Heart left ventricle (tissue), 16 donors: ENCODE measurements around the gene COL1A1. TPM values are rescaled to one million over a fixed set of nuclear protein-coding genes. Genes with fewer than 3 reads are reported as not detected.

Experiments used
- ATAC-seq, 4 donors: fragments of 200-7000 bp; cut with Tn5 transposase; one replicate each; pipeline ENCODE4 v1.9.1; 2020 to 2022; ENCODE audit warnings: moderate library complexity in 4 of 4, mild to moderate bottlenecking in 3 of 4, moderate number of reproducible peaks in 1 of 4
- DNase-seq, 5 donors: peaks; one replicate each; pipeline ENCODE4 v3.0.0-alpha.2; 2020
- H3K27ac ChIP-seq, 12 donors: fragments of 200-600 bp; sonication (generic) in 4 of 12; one replicate each; pipeline versions ENCODE4 v1.5.0 to v1.8.0; 2016 to 2022; ENCODE audit warnings: mild to moderate bottlenecking in 2 of 12
- H3K27me3 ChIP-seq, 9 donors: fragments of 200-600 bp; sonication (generic) in 2 of 9; one replicate each; pipeline versions ENCODE4 v1.5.1 to v1.8.0; 2016 to 2022; ENCODE audit warnings: mild to moderate bottlenecking in 3 of 9
- H3K36me3 ChIP-seq, 9 donors: fragments of 200-600 bp; sonication (generic) in 2 of 9; one replicate each; pipeline versions ENCODE4 v1.5.0 to v1.8.0; 2018 to 2022; ENCODE audit warnings: mild to moderate bottlenecking in 2 of 9
- H3K4me1 ChIP-seq, 12 donors: fragments of 200-600 bp; sonication (generic) in 4 of 12; one replicate each; pipeline versions ENCODE4 v1.5.0 to v1.8.0; 2016 to 2022; ENCODE audit warnings: mild to moderate bottlenecking in 3 of 12
- H3K4me3 ChIP-seq, 12 donors: fragments of 200-600 bp; sonication (generic) in 4 of 12; one replicate each; pipeline versions ENCODE4 v1.5.0 to v1.8.0; 2017 to 2022; ENCODE audit warnings: mild to moderate bottlenecking in 9 of 12, moderate library complexity in 4 of 12
- H3K9me3 ChIP-seq, 12 donors: fragments of 200-600 bp; sonication (generic) in 4 of 12; one replicate each; pipeline versions ENCODE4 v1.5.0 to v1.8.0; 2016 to 2022; ENCODE audit warnings: mild to moderate bottlenecking in 1 of 12
- CTCF ChIP-seq, 12 donors: fragments of 200-600 bp; sonication (generic) in 4 of 12; IDR thresholded peaks; one replicate each; pipeline versions ENCODE4 v1.5.0 to v1.8.0; 2018 to 2022; ENCODE audit warnings: antibody characterized with exemption in 12 of 12, mild to moderate bottlenecking in 5 of 12
- POLR2A ChIP-seq, 2 donors: fragments of 450-650 bp; IDR thresholded peaks; one replicate each; pipeline ENCODE4 v1.6.1; 2017; ENCODE audit warnings: antibody characterized with exemption in 2 of 2, mild to moderate bottlenecking in 2 of 2, moderate library complexity in 2 of 2
- WGBS, 4 donors: extraction: QIAGEN DNeasy Blood & Tissue Kit in 2 of 4; methylation state at CpG; one replicate each; pipeline versions ENCODE4 v1.1.5 to v1.1.7; 2013 to 2018; 5-methylcytosine and 5-hydroxymethylcytosine counted together
- intact Hi-C, 10 donors: fragments of 100-400 bp; cut with DNase I; formaldehyde crosslinking; loops; one replicate each; pipeline versions ENCODE4 v1.11.1 to v1.14.2; 2022
- polyA plus RNA-seq, 2 donors: library from polyadenylated mRNA; stranded (reverse); fragments of 200-250 nt; gene quantifications; one replicate each; pipeline ENCODE4 v1.2.3, GENCODE V29; 2013
- total RNA-seq, 9 donors: library from RNA; depleted of rRNA in 2 of 9; stranded (reverse); fragments of >200 nt in 2 of 9; fragmentation: NEBNext Ultra II Directional in 3 of 9; extraction: Animal tissue kit (Norgen Biotek cat#: 25700) in 3 of 9; gene quantifications; one replicate each; pipeline versions ENCODE4 v1.1.0 to v1.2.4, GENCODE V29; 2016 to 2023
- donor health status: ischemic (EF 13 %, LVEDD 7.1; RV severe dilation, severe dysfunction).
- donor health status: healthy with polysubstance abuse.
- donor health status: DM: no; HTN: yes; CAD: no.
- donor health status: DM: no; HTN: no; CAD: no.
- donor health status: ischemic (EF 25% LVEDD 6.9; RV normal size, moderate dysfunction).
- donor health status: ischemic (EF 25% LVEDD 5.7; RV mildly dilated, moderate dysfunction).
- donor health status: healthy.
- donor health status: DM: yes; HTN: yes; CAD: no.
- donor health status: ischemic (EF 35%, LVEDD 5.7; RV mildly dilated, moderate dysfunction).
- donor health status: nonischemic (EF 11% LVEDD 7.7; RV severe dilation, severe dysfunction).
- donor health status: DM: yes; HTN: yes; CAD: no.
- donor health status: PGD.
- donor health status: ischemic (EF 29% LVEDD 5.4; RV normal size, mild dysfunction).
- donor health status: nonischemic (EF 23%, LVEDD 6.1; RV moderate dilation, normal function).

COL1A1 gene
- total and polyA plus RNA-seq, 11 donors: 10.2 to 897 (median 55.4) TPM

GRCh38 chr17:50134206-50135110 lies 67.0 kb downstream of the COL1A1 start:
- no peak overlapping the region for H3K4me3 ChIP-seq
- peak overlapping the region in 5 of 12 donors; percentile 38 to 97 (median 87) for H3K27ac ChIP-seq
- no peaks in the 10 kb centered on the region for H3K9me3 ChIP-seq
- H3K27me3 ChIP-seq: peaks cover 0 to 8% (median 0%) of the 10 kb centered on the region in 9 donors
- TF ChIP-seq CTCF (IDR thresholded peaks at IDR 0.05) (no peak), POLR2A (IDR thresholded peaks at IDR 0.05) (no peak)
- H3K4me1 ChIP-seq: peaks cover 0 to 46% (median 21%) of the 10 kb centered on the region in 12 donors
- ATAC-seq (no peak), DNase-seq (peak in 1 of 5 donors; percentile 18)
- H3K36me3 ChIP-seq: peaks cover 0 to 56% (median 52%) of the 10 kb centered on the region in 9 donors
- intact Hi-C loops: loop anchor here in 3 of 10 donors (5.0 kb wide), 1 partner anchor 33 kb away; the partner anchor contains the start of gene SGCA (in 3 of the 3)
- 72 to 77% (median 76%) methylated on average over 14 to 16 of the region's 16 CpGs for WGBS, 4 donors

GRCh38 chr17:50133769-50134099 lies 67.7 kb downstream of the COL1A1 start:
- H3K27ac ChIP-seq: peak overlapping the region; percentile 61 to 97 (median 81)
- intact Hi-C loops: loop anchor here in 3 of 10 donors (5.0 kb wide), 1 partner anchor 34 kb away; the partner anchor contains the start of gene SGCA (in 3 of the 3)
- peak in 1 of 5 donors; percentile 36 for DNase-seq
- no peak overlapping the region for H3K4me3 ChIP-seq
- no peak for TF ChIP-seq POLR2A (IDR thresholded peaks at IDR 0.05)
- TF ChIP-seq CTCF (IDR thresholded peaks at IDR 0.05): no peak
- H3K36me3 ChIP-seq: peaks cover 0 to 49% (median 44%) of the 10 kb centered on the region in 9 donors
- ATAC-seq: peak in 1 of 4 donors; percentile 11
- H3K4me1 ChIP-seq: peaks cover 0 to 50% (median 26%) of the 10 kb centered on the region in 12 donors
- no peaks in the 10 kb centered on the region for H3K9me3 ChIP-seq
- peaks cover 0 to 16% (median 0%) of the 10 kb centered on the region in 9 donors for H3K27me3 ChIP-seq
- WGBS, 4 donors: 34 to 57% (median 39%) methylated on average over 16 of the region's 16 CpGs

Other genes with a start within 250 kb of the COL1A1 start
- gene DLX4, start 232.4 kb downstream of the COL1A1 start, total RNA-seq: under 1 TPM in 1 of 9 donors, not detected in 8; 0.19 TPM
- under 1 TPM in 1 of 2 donors, not detected in 1; 0.03 TPM for gene DLX4, start 232.4 kb downstream of the COL1A1 start, polyA plus RNA-seq
- under 1 TPM in 3 of 9 donors, not detected in 6; 0.09 to 0.61 (median 0.12) TPM for gene DLX3, start 206.4 kb downstream of the COL1A1 start, total RNA-seq
- under 1 TPM; 0.08 TPM for gene DLX3, start 206.4 kb downstream of the COL1A1 start, polyA plus RNA-seq
- 10 to 100 TPM; 18.4 to 71.2 (median 23.6) TPM for gene ITGA3, start 145.5 kb downstream of the COL1A1 start, total RNA-seq
- gene ITGA3, start 145.5 kb downstream of the COL1A1 start, polyA plus RNA-seq: 10 to 100 TPM; 16.8 to 72.9 TPM
- gene PDK2, start 106.3 kb downstream of the COL1A1 start, total RNA-seq: 100 to 1,000 TPM; 142 to 490 (median 200) TPM
- gene PDK2, start 106.3 kb downstream of the COL1A1 start, polyA plus RNA-seq: 100 to 1,000 TPM; 125 to 173 TPM
- gene SAMD14, start 71.5 kb downstream of the COL1A1 start, total RNA-seq: 1 to 10 TPM in 7 of 9 donors, under 1 TPM in 2; 0.44 to 3.9 (median 1.2) TPM
- 1 to 10 TPM in 1 of 2 donors, under 1 TPM in 1; 0.72 to 2.8 TPM for gene SAMD14, start 71.5 kb downstream of the COL1A1 start, polyA plus RNA-seq
- gene PPP1R9B, start 51.0 kb downstream of the COL1A1 start, total RNA-seq: 10 to 100 TPM; 17.0 to 55.9 (median 31.3) TPM
- gene PPP1R9B, start 51.0 kb downstream of the COL1A1 start, polyA plus RNA-seq: 10 to 100 TPM; 30.4 to 33.4 TPM
- 100 to 1,000 TPM; 110 to 224 (median 151) TPM for gene SGCA, start 35.6 kb downstream of the COL1A1 start, total RNA-seq
- gene SGCA, start 35.6 kb downstream of the COL1A1 start, polyA plus RNA-seq: 100 to 1,000 TPM in 1 of 2 donors, 10 to 100 TPM in 1; 96.5 to 225 TPM
- not detected for gene TMEM92, start 72.8 kb upstream of the COL1A1 start, total RNA-seq
- gene TMEM92, start 72.8 kb upstream of the COL1A1 start, polyA plus RNA-seq: under 1 TPM in 1 of 2 donors, not detected in 1; 0.11 TPM
- 10 to 100 TPM; 11.3 to 19.2 (median 13.9) TPM for gene XYLT2, start 144.5 kb upstream of the COL1A1 start, total RNA-seq
- gene XYLT2, start 144.5 kb upstream of the COL1A1 start, polyA plus RNA-seq: 1 to 10 TPM; 9.5 to 9.9 TPM
- 10 to 100 TPM; 52.9 to 91.6 (median 65.3) TPM for gene MRPL27, start 171.6 kb upstream of the COL1A1 start, total RNA-seq
- 100 to 1,000 TPM; 190 to 243 TPM for gene MRPL27, start 171.6 kb upstream of the COL1A1 start, polyA plus RNA-seq
- gene EME1, start 171.6 kb upstream of the COL1A1 start, total RNA-seq: 1 to 10 TPM in 1 of 9 donors, under 1 TPM in 2, not detected in 6; 0.70 to 3.4 (median 0.75) TPM
- gene EME1, start 171.6 kb upstream of the COL1A1 start, polyA plus RNA-seq: under 1 TPM; 0.22 to 0.72 TPM
- 10 to 100 TPM; 19.6 to 50.9 (median 28.6) TPM for gene LRRC59, start 195.9 kb upstream of the COL1A1 start, total RNA-seq
- 100 to 1,000 TPM in 1 of 2 donors, 10 to 100 TPM in 1; 13.7 to 150 TPM for gene LRRC59, start 195.9 kb upstream of the COL1A1 start, polyA plus RNA-seq
- gene ACSF2, start 224.6 kb upstream of the COL1A1 start, total RNA-seq: 10 to 100 TPM in 8 of 9 donors, 1 to 10 TPM in 1; 7.3 to 31.6 (median 17.4) TPM
- gene ACSF2, start 224.6 kb upstream of the COL1A1 start, polyA plus RNA-seq: 10 to 100 TPM in 1 of 2 donors, 1 to 10 TPM in 1; 6.5 to 20.0 TPM